ENCODE measurements around the gene SIRT3. TPM values are rescaled to one million over a fixed set of nuclear protein-coding genes. Genes with fewer than 3 reads are reported as not detected.

SIRT3 gene
- total and polyA plus RNA-seq, 2 of the 13 experiments (the other 11 are each of a cell fraction or from before 2014, with no cell fraction given), result 15.1 to 18.2 TPM

DNA sequence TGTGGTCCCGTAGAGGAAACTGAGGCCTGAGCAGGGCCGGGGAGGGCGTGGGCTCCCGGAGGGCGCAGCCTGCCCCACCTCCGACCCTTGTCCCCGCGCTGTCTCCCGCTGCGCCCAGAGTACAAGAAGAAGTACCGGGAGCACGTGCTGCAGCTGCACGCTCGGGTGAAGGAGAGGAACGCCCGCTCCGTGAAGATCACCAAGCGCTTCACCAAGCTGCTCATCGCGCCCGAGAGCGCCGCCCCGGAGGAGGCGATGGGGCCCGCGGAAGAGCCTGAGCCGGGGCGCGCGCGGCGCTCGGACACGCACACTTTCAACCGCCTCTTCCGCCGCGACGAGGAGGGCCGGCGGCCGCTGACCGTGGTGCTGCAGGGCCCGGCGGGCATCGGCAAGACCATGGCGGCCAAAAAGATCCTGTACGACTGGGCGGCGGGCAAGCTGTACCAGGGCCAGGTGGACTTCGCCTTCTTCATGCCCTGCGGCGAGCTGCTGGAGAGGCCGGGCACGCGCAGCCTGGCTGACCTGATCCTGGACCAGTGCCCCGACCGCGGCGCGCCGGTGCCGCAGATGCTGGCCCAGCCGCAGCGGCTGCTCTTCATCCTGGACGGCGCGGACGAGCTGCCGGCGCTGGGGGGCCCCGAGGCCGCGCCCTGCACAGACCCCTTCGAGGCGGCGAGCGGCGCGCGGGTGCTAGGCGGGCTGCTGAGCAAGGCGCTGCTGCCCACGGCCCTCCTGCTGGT is 44.0 kb upstream of the SIRT3 start (continued):
- TF ChIP-seq HMGXB4 (CRISPR knock-in tag; IDR thresholded peaks at IDR 0.05; ENCODE audit: borderline replicate concordance in 1 of 2, low read depth in 1 of 2), result no peak
- no peak for TF ChIP-seq MLLT10 (CRISPR knock-in tag; IDR thresholded peaks at IDR 0.05)
- TF ChIP-seq, protein P1, sequence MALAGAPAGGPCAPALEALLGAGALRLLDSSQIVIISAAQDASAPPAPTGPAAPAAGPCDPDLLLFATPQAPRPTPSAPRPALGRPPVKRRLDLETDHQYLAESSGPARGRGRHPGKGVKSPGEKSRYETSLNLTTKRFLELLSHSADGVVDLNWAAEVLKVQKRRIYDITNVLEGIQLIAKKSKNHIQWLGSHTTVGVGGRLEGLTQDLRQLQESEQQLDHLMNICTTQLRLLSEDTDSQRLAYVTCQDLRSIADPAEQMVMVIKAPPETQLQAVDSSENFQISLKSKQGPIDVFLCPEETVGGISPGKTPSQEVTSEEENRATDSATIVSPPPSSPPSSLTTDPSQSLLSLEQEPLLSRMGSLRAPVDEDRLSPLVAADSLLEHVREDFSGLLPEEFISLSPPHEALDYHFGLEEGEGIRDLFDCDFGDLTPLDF (CRISPR knock-in tag; IDR thresholded peaks at IDR 0.05), result no peak
- no peak for TF ChIP-seq ZNF780A (CRISPR knock-in tag; IDR thresholded peaks at IDR 0.05)
- no peak for TF ChIP-seq ARID2 (CRISPR knock-in tag; IDR thresholded peaks at IDR 0.05; ENCODE audit: borderline replicate concordance)
- TF ChIP-seq ZC3H4 (CRISPR knock-in tag; IDR thresholded peaks at IDR 0.05; ENCODE audit: borderline replicate concordance), result no peak
- no peak for TF ChIP-seq MYNN (CRISPR knock-in tag; IDR thresholded peaks at IDR 0.05; ENCODE audit: low read depth)
- peak; percentile 28; the same call in 1 of the 2 replicates for TF ChIP-seq MYC (CRISPR knock-in tag; IDR thresholded peaks at IDR 0.05; ENCODE audit: borderline replicate concordance)
- TF ChIP-seq MIER2 (CRISPR knock-in tag; IDR thresholded peaks at IDR 0.05), result peak; percentile 73
- TF ChIP-seq ZMYM4 (CRISPR knock-in tag; IDR thresholded peaks at IDR 0.05), result no peak
- TF ChIP-seq MXI1 (IDR thresholded peaks at IDR 0.05; ENCODE audit: borderline replicate concordance, low read depth, low read length), result no peak
- TF ChIP-seq ZNF335 (CRISPR knock-in tag; IDR thresholded peaks at IDR 0.05), result no peak
